Right forelimb (tissue), 1 donor: ENCODE measurements around the gene RPS23.
"Not testable (repeated sequence)": the region's sequence is repeated elsewhere in the genome, so short reads cannot be mapped to it uniquely, and the experiment has no call there.

ENCODE experiments used
- DNase-seq: peaks from one replicate; pipeline ENCODE4 v3.0.0-alpha.2; 2018

The RPS23 gene

GRCh38 chr5:82287625-82288024 lies 9.5 kb upstream of the RPS23 start:
- DNase-seq = no peak

- DNase-seq = no peak
These were observed 7.1 kb upstream of the RPS23 start for GRCh38 chr5:82285206-82285605.

GRCh38 chr5:82283893-82284292 lies 5.7 kb upstream of the RPS23 start:
- no peak for DNase-seq

- DNase-seq = no peak
These were observed 687 bp upstream of the RPS23 start for GRCh38 chr5:82278711-82279370.

GRCh38 chr5:82277613-82277986 lies 554 bp downstream of the RPS23 start:
- no peak for DNase-seq

GRCh38 chr5:82276800-82277612 lies 1.1 kb downstream of the RPS23 start:
- DNase-seq = no peak

- DNase-seq = no peak
These were observed 2.9 kb downstream of the RPS23 start for GRCh38 chr5:82275216-82275664.

GRCh38 chr5:82274343-82275211 lies 3.6 kb downstream of the RPS23 start:
- no peak for DNase-seq

- not testable (repeated sequence) for DNase-seq
These were observed 4.7 kb downstream of the RPS23 start for GRCh38 chr5:82273426-82273825.

GRCh38 chr5:82272571-82273356 lies 5.4 kb downstream of the RPS23 start:
- DNase-seq = not testable (repeated sequence)

- not testable (repeated sequence) for DNase-seq
These were observed 8.8 kb downstream of the RPS23 start for GRCh38 chr5:82269363-82269762.

GRCh38 chr5:82267297-82267933 lies 10.7 kb downstream of the RPS23 start:
- DNase-seq = not testable (repeated sequence)

GRCh38 chr5:82265047-82265446 lies 13.1 kb downstream of the RPS23 start:
- DNase-seq = no peak

GRCh38 chr5:82259172-82259800 lies 18.9 kb downstream of the RPS23 start:
- DNase-seq = no peak

GRCh38 chr5:82257729-82258128 lies 20.4 kb downstream of the RPS23 start:
- DNase-seq = no peak

- no peak for DNase-seq
These were observed 20.9 kb downstream of the RPS23 start for GRCh38 chr5:82257247-82257646.

- DNase-seq = no peak
These were observed 22.3 kb downstream of the RPS23 start for GRCh38 chr5:82255844-82256243.

- no peak for DNase-seq
These were observed 25.4 kb downstream of the RPS23 start for GRCh38 chr5:82252744-82253143.

GRCh38 chr5:82246960-82247574 lies 31.1 kb downstream of the RPS23 start:
- DNase-seq = no peak

- DNase-seq = no peak
These were observed 33.1 kb downstream of the RPS23 start for GRCh38 chr5:82244854-82245635.
